GM23338 (cell line): ENCODE data around the gene MRPL38. TPM values are rescaled to one million over a fixed set of nuclear protein-coding genes. Genes with fewer than 3 reads are reported as not detected.

Experiments used
- ATAC-seq: fragments of 200-7000 bp; cut with Tn5 transposase; 3 replicates; pipeline ENCODE4 v1.9.1; 2020
- DNase-seq: peaks from one replicate; pipeline ENCODE4 v3.0.0-alpha.2; 2015; ENCODE audit warnings: low spot score
- H2AFZ ChIP-seq: fragments of 200-600 bp; sonication (generic); 2 replicates; pipeline ENCODE4 v1.8.0; 2016; ENCODE audit warnings: antibody characterized with exemption, mild to moderate bottlenecking, moderate library complexity
- H3F3A ChIP-seq: fragments of 200-600 bp; sonication (generic); replicated peaks from 2 replicates; pipeline ENCODE4 v1.8.0; 2017; ENCODE audit warnings: antibody characterized with exemption, mixed run types, low read depth
- H3K27ac ChIP-seq: fragments of 200-600 bp; sonication (generic); 2 replicates; pipeline ENCODE4 v1.6.1; 2016; ENCODE audit warnings: low read depth
- H3K27me3 ChIP-seq: fragments of 200-600 bp; sonication (generic); 2 replicates; pipeline ENCODE4 v1.8.0; 2016; ENCODE audit warnings: mild to moderate bottlenecking, mixed run types, moderate library complexity; ENCODE audit not compliant: insufficient read depth
- H3K36me3 ChIP-seq: fragments of 200-600 bp; sonication (generic); 2 replicates; pipeline ENCODE4 v1.8.0; 2016; ENCODE audit warnings: mild to moderate bottlenecking; ENCODE audit not compliant: insufficient read depth
- H3K4me1 ChIP-seq: fragments of 200-600 bp; sonication (generic); 2 replicates; pipeline ENCODE4 v1.8.0; 2016; ENCODE audit warnings: mild to moderate bottlenecking, moderate library complexity; ENCODE audit not compliant: insufficient read depth
- H3K4me2 ChIP-seq: fragments of 200-600 bp; sonication (generic); 2 replicates; pipeline ENCODE4 v1.7.1; 2017; ENCODE audit warnings: mixed run types
- H3K4me3 ChIP-seq: fragments of 200-600 bp; sonication (generic); 2 replicates; pipeline ENCODE4 v1.6.1; 2016; ENCODE audit warnings: mixed run types
- H3K79me2 ChIP-seq: fragments of 200-600 bp; sonication (generic); replicated peaks from 2 replicates; pipeline ENCODE4 v1.8.0; 2017; ENCODE audit warnings: mild to moderate bottlenecking; ENCODE audit not compliant: insufficient read depth
- H3K9me2 ChIP-seq: fragments of 200-600 bp; sonication (generic); 2 replicates; pipeline ENCODE4 v1.8.0; 2017; ENCODE audit not compliant: insufficient read depth
- H4K20me1 ChIP-seq: fragments of 200-600 bp; sonication (generic); replicated peaks from 2 replicates; pipeline ENCODE4 v1.8.0; 2017; ENCODE audit warnings: mild to moderate bottlenecking; ENCODE audit not compliant: insufficient read depth
- H3K27ac Mint-ChIP-seq: 2 replicates; pipeline ENCODE4 v1.8.0; 2020; ENCODE audit warnings: inconsistent platforms, mild to moderate bottlenecking, moderate library complexity, mixed read lengths
- H3K27me3 Mint-ChIP-seq: 3 replicates; pipeline ENCODE4 v1.8.0; 2022; ENCODE audit warnings: low read depth, mild to moderate bottlenecking, moderate library complexity, mixed read lengths, inconsistent platforms; ENCODE audit not compliant: insufficient read depth, poor library complexity
- H3K36me3 Mint-ChIP-seq: 3 replicates; pipeline ENCODE4 v1.8.0; 2021; ENCODE audit warnings: low read depth, mild to moderate bottlenecking, inconsistent platforms, moderate library complexity, mixed read lengths
- H3K4me1 Mint-ChIP-seq: 3 replicates; pipeline ENCODE4 v1.8.0; 2020; ENCODE audit warnings: mild to moderate bottlenecking, inconsistent platforms, mixed read lengths
- H3K4me3 Mint-ChIP-seq: 3 replicates; pipeline ENCODE4 v1.8.0; 2021; ENCODE audit warnings: moderate library complexity, mild to moderate bottlenecking, inconsistent platforms, mixed read lengths
- H3K9me3 Mint-ChIP-seq: 3 replicates; pipeline ENCODE4 v1.8.0; 2020; ENCODE audit warnings: moderate library complexity, mild to moderate bottlenecking, inconsistent platforms, mixed read lengths
- ZNF331 ChIP-seq: fragments of 250-450 bp; sonication (Bioruptor Pico); IDR thresholded peaks from 2 replicates; pipeline ENCODE4 v1.5.0; 2020; ENCODE audit warnings: low read depth, mild to moderate bottlenecking, moderate library complexity
- polyA plus RNA-seq: library from polyadenylated mRNA; unstranded; fragments of >200 nt; fragmentation: Nextera tagmentation; extraction: Ambion mirVana; gene quantifications from 2 replicates; pipeline ENCODE4 v1.2.1, GENCODE V29; 2016
- total RNA-seq: library from RNA; depleted of rRNA; stranded (reverse); fragments of >200 nt; shearing (Covaris generic); gene quantifications from 2 replicates; pipeline ENCODE4 v1.2.3, GENCODE V29; 2014
- TF ChIP-seq, protein P1 (sequence below): fragments of 250-450 bp; sonication (Bioruptor Pico); IDR thresholded peaks from 2 replicates; pipeline ENCODE4 v1.5.0; 2020; ENCODE audit warnings: mild to moderate bottlenecking, moderate library complexity
- TF ChIP-seq, protein P2 (sequence below), 2 experiments: fragments of 200-600 bp in 1 of 2; sonication (generic) in 1 of 2; conservative IDR thresholded peaks; 2 replicates each; pipeline versions ENCODE4 v1.5.1 to v1.6.1; 2016 to 2017; ENCODE audit warnings: antibody characterized with exemption in 2 of 2, low read depth in 2 of 2, mild to moderate bottlenecking in 2 of 2, moderate library complexity in 1 of 2

The MRPL38 gene
- total and polyA plus RNA-seq, 2 experiments from 2014 or later: 63.6 to 90.0 TPM

DNA sequence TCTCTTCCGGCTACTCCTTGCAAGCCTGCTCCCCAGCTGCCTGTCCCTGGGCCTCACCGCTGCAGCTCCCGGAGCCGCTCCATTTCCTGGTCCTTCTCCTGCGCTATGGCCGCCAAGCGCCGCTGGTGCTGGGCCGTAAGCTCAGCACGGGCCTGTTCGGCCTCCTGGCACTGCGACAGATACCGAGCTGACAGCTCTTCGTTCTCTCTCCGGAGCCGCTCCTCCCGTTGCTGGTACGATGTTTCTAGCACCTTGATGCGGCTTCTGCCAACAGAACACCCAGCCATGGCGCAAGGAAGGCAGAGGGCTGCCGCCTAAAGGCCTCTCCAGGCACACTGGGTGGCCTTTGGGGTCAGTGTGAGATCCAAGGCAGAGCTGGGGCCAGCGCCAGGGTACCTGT, 14.9 kb upstream of the MRPL38 start:
- Histone ChIP-seq H3K4me1 (no peaks in the 10 kb centered on the region; the same call in 1 of the 2 replicates), H3K4me2 (no peak overlapping the region), H3F3A (no peaks in the 10 kb centered on the region), H3K79me2 (no peaks in the 10 kb centered on the region), H4K20me1 (no peaks in the 10 kb centered on the region), H3K4me3 (no peak overlapping the region), H3K36me3 (no peaks in the 10 kb centered on the region), H3K9me2 (no peaks in the 10 kb centered on the region), H3K27me3 (no peaks in the 10 kb centered on the region), H2AFZ (no peak overlapping the region), H3K27ac (no peak overlapping the region)
- Mint-ChIP-seq H3K9me3 (no peaks in the 10 kb centered on the region), H3K4me1 (no peaks in the 10 kb centered on the region), H3K4me3 (no peak overlapping the region), H3K27ac (no peak overlapping the region; the same call in 1 of the 2 replicates), H3K36me3 (peaks cover 7% of the 10 kb centered on the region), H3K27me3 (peaks cover 13% of the 10 kb centered on the region)
- TF ChIP-seq, protein P1, sequence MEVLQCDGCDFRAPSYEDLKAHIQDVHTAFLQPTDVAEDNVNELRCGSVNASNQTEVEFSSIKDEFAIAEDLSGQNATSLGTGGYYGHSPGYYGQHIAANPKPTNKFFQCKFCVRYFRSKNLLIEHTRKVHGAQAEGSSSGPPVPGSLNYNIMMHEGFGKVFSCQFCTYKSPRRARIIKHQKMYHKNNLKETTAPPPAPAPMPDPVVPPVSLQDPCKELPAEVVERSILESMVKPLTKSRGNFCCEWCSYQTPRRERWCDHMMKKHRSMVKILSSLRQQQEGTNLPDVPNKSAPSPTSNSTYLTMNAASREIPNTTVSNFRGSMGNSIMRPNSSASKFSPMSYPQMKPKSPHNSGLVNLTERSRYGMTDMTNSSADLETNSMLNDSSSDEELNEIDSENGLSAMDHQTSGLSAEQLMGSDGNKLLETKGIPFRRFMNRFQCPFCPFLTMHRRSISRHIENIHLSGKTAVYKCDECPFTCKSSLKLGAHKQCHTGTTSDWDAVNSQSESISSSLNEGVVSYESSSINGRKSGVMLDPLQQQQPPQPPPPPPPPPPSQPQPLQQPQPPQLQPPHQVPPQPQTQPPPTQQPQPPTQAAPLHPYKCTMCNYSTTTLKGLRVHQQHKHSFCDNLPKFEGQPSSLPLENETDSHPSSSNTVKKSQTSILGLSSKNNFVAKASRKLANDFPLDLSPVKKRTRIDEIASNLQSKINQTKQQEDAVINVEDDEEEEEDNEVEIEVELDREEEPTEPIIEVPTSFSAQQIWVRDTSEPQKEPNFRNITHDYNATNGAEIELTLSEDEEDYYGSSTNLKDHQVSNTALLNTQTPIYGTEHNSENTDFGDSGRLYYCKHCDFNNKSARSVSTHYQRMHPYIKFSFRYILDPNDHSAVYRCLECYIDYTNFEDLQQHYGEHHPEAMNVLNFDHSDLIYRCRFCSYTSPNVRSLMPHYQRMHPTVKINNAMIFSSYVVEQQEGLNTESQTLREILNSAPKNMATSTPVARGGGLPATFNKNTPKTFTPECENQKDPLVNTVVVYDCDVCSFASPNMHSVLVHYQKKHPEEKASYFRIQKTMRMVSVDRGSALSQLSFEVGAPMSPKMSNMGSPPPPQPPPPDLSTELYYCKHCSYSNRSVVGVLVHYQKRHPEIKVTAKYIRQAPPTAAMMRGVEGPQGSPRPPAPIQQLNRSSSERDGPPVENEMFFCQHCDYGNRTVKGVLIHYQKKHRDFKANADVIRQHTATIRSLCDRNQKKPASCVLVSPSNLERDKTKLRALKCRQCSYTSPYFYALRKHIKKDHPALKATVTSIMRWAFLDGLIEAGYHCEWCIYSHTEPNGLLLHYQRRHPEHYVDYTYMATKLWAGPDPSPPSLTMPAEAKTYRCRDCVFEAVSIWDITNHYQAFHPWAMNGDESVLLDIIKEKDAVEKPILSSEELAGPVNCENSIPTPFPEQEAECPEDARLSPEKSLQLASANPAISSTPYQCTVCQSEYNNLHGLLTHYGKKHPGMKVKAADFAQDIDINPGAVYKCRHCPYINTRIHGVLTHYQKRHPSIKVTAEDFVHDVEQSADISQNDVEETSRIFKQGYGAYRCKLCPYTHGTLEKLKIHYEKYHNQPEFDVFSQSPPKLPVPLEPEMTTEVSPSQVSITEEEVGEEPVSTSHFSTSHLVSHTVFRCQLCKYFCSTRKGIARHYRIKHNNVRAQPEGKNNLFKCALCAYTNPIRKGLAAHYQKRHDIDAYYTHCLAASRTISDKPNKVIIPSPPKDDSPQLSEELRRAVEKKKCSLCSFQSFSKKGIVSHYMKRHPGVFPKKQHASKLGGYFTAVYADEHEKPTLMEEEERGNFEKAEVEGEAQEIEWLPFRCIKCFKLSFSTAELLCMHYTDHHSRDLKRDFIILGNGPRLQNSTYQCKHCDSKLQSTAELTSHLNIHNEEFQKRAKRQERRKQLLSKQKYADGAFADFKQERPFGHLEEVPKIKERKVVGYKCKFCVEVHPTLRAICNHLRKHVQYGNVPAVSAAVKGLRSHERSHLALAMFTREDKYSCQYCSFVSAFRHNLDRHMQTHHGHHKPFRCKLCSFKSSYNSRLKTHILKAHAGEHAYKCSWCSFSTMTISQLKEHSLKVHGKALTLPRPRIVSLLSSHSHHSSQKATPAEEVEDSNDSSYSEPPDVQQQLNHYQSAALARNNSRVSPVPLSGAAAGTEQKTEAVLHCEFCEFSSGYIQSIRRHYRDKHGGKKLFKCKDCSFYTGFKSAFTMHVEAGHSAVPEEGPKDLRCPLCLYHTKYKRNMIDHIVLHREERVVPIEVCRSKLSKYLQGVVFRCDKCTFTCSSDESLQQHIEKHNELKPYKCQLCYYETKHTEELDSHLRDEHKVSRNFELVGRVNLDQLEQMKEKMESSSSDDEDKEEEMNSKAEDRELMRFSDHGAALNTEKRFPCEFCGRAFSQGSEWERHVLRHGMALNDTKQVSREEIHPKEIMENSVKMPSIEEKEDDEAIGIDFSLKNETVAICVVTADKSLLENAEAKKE (CRISPR knock-in tag): no peak
- TF ChIP-seq, protein P2, sequence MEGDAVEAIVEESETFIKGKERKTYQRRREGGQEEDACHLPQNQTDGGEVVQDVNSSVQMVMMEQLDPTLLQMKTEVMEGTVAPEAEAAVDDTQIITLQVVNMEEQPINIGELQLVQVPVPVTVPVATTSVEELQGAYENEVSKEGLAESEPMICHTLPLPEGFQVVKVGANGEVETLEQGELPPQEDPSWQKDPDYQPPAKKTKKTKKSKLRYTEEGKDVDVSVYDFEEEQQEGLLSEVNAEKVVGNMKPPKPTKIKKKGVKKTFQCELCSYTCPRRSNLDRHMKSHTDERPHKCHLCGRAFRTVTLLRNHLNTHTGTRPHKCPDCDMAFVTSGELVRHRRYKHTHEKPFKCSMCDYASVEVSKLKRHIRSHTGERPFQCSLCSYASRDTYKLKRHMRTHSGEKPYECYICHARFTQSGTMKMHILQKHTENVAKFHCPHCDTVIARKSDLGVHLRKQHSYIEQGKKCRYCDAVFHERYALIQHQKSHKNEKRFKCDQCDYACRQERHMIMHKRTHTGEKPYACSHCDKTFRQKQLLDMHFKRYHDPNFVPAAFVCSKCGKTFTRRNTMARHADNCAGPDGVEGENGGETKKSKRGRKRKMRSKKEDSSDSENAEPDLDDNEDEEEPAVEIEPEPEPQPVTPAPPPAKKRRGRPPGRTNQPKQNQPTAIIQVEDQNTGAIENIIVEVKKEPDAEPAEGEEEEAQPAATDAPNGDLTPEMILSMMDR (conservative IDR thresholded peaks at IDR 0.05; ENCODE audit: low read depth in 2 of 2): no peak
- TF ChIP-seq ZNF331 (CRISPR knock-in tag): no peak
- DNase-seq (no peak), ATAC-seq (no peak)

DNA sequence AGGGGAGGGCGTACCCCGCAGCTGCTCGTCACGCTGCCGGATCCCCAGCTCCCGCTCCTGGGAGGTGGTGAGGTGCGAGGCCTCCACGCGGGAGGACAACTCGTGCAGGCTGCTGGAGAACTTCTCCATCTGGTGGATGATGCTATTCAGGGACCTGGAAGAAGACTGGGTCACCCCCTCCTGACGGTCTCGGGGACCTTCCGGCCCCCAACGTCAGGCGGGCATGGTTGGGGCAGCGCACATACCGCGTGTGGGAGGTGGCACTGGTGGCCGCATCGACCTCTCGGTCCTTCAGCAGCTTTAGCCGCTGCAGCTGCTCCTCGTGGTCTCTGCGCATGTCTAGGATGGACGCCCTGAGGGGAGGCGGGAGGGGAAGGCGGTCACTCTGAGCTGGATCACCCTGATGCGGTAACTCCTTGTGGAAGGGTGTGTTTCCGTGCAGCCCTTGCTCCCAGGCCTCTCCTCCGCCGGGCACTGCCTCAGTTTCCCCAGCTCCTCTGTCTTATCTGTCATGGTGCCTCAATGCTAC, 13.3 kb upstream of the MRPL38 start:
- no peak overlapping the region for H3K27ac ChIP-seq
- Mint-ChIP-seq H3K36me3 (peaks cover 7% of the 10 kb centered on the region), H3K4me3 (no peak overlapping the region), H3K27ac (no peak overlapping the region), H3K4me1 (no peaks in the 10 kb centered on the region), H3K27me3 (peaks cover 13% of the 10 kb centered on the region), H3K9me3 (no peaks in the 10 kb centered on the region)
- DNase-seq: no peak
- no peaks in the 10 kb centered on the region for H3K27me3 ChIP-seq
- H3F3A ChIP-seq: no peaks in the 10 kb centered on the region
- no peak overlapping the region for H2AFZ ChIP-seq
- no peaks in the 10 kb centered on the region for H4K20me1 ChIP-seq
- H3K79me2 ChIP-seq: no peaks in the 10 kb centered on the region
- no peaks in the 10 kb centered on the region for H3K36me3 ChIP-seq
- H3K4me2 ChIP-seq: no peak overlapping the region
- no peak for ATAC-seq
- H3K4me3 ChIP-seq: no peak overlapping the region
- H3K4me1 ChIP-seq: no peaks in the 10 kb centered on the region; the same call in 1 of the 2 replicates
- no peaks in the 10 kb centered on the region for H3K9me2 ChIP-seq
- TF ChIP-seq, protein P2 (conservative IDR thresholded peaks at IDR 0.05; ENCODE audit: low read depth in 2 of 2): no peak
- TF ChIP-seq ZNF331 (CRISPR knock-in tag): no peak
